COLO829 (cell line): Measurements from ENCODE around the gene TUBGCP5.
A peak's percentile ranks its signal among the peaks of the same experiment; 100 is the strongest.
"Not testable (repeated sequence)": the region's sequence is repeated elsewhere in the genome, so short reads cannot be mapped to it uniquely, and the experiment has no call there.

Experiments
- DNase-seq: peaks from one replicate; pipeline ENCODE4 v3.0.0; 2012; ENCODE audit warnings: low spot score

TUBGCP5 gene

DNA sequence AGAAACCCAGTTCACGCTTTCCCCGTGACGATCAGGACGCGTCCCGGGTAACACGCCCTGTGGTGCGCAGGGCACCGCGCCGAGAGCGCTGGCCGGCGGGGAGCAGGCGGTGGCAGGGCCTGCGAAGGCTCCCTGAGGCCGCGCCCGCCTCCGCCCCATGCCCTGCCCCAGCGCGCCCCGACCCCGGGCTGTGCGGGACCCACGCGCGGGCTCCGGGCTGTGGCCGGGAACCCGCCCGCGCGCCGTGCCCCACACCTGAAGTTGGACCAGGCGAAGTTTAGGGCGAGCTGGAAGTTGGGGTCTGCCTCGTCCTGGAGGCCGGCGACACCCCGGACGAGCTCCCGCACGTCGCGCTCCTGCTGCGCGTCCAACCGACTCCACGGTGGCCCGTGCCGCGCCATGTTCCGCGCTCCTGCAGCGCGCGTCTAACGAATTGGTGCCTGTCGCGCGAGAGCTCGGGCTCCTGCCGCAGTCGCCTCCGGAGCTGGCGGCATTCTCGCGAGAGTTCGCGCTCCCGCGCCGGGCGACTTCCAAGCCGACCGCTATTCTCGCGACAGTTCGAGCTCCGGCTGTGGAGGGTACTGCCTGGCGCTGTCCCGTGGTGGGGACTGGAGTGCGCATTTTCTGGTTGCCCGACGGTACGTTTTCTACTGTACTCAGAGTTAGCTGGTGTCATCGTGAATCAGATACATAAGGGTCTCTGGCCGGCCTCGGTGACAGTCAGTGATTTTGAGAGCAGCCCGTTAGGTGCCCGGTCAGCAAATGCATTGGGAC is at the start of gene TUBGCP5:
Gene TUBGCP5, minus strand, starts transcription at position 427 of the 774 bp plus-strand sequence. Its CDS starts 26 bp downstream, at position 401.
- peak; percentile 98 for DNase-seq

DNA sequence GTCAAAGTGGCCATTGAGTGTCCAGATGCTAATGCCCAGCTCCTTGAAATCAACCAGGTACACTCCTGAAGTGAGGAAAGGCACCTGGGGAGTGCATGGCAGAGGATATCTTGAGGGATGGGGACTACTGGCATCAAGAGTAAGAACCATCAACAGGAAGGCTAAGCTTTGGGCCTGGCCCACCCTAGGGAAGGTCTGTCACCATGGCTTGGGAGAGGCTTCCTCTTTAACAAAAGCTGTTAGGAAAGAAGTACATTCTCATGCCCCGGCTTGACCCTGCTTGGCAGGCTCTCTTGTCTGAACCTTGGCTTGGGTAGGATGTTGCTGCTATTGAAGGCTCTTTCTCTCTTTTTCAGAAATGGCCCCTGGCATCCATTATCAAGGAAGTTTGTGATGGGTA is 43.7 kb upstream of the TUBGCP5 start:
- no peak for DNase-seq

DNA sequence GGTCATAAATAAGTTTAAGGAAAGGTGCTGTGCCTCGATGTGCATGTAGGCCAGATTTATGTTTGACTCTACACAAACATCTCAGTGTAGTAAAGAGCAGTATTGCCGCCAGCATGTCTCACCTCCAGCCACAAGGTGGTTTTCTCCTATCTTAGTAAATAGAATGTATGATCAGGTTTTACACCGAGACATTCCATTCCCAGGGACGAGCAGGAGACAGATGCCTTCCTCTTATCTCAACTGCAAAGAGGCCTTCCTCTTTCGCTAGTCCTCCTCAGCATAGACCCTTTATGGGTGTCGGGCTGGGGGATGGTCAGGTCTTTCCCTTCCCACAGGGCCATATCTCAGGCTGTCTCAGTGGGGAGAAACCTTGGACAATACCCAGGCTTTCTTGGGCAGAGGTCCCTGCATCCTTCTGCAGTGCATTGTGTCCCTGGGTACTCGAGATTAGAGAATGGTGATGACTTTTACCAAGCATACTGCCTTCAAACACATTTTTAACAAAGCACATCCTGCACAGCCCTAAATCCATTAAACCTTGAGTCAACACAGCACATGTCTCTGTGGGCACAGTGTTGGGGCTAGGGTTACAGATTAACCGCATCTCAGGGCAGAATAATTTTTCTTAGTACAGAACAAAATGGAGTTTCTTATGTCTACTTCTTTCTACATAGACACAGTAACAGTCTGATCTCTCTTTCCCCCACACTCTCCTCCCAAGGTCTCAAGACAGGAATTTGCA is 42.8 kb upstream of the TUBGCP5 start:
- DNase-seq, result not testable (repeated sequence)

GRCh38 chr15:23081271-23081670 is 41.9 kb upstream of the TUBGCP5 start:
- peak; percentile 19 for DNase-seq

DNA sequence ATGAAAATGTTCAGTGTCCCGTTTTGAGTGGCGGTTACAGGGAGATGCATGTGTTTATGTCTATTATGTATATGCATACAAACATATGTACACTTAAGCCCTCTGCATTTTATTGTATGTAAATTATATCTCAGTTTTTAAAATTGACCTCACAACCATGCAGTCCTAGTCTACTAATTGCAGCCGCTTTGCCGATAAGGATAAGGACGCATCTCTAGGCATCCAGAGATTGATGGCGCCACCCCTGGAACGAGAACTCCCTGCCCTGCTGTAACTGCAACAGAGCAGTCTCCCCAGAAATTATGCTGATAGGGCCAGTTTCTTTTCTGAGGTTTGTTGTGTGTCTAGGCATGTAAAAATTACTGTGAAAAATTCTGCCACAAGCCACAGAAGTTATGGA is 40.4 kb upstream of the TUBGCP5 start:
- DNase-seq, result no peak

DNA sequence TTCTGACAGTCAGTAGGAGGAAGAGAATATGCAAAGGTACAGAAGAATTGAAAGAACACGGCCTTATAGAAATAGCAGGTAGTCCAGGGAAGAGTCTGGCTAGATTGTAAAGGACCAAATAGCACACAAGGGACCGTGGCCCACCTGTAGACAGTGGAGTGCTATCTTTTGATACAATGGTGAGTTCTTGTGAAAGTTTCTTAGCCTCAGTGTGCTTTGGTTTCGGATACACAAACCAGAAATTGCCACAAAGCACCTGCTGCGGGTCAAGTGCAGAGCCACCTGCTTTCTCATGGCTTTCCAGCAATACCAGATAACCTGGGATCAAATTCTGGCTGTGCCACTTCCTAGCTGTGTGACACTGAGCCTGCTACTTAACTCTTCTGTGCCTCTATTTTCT is 36.6 kb upstream of the TUBGCP5 start:
- DNase-seq, result no peak

GRCh38 chr15:23074684-23075083 is 35.3 kb upstream of the TUBGCP5 start:
- DNase-seq, result no peak

DNA sequence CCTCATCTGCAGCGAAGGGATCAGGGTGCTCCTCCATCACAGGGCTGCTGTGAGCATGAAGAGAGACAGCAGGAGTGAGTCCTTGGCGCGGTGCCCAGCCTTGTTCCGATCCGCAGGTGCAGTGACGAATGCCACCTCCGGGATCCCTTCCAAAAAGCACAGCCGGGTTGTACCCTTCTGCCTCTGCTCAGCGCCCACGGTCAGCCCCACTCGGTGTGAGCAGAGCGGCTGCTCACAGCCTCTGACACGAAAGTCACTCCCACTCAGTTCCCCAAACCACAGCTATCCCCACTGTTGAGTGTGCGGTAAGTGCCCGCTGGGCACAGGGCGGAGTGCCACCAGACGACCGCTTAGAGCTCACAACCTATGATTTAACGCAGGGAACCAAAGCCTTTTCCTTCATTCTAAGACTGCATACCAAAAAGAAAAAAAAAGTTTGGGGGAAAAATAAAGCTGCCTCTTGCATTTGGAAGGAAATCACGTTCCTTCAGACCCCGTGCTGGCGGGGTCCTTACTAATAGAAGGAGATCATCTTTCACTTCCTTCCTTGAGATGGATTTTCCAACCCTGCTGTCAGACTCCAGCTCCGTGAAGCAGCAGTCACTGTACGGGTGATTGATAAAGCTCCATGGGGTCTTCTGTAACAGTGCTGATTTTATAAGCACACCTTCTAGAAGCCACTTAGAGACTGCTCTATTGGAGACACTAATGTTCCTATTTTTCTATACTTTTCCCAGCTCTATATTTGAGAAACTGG is 34.7 kb upstream of the TUBGCP5 start:
- DNase-seq, result no peak

GRCh38 chr15:23072633-23073032 is 33.3 kb upstream of the TUBGCP5 start:
- DNase-seq, result no peak

DNA sequence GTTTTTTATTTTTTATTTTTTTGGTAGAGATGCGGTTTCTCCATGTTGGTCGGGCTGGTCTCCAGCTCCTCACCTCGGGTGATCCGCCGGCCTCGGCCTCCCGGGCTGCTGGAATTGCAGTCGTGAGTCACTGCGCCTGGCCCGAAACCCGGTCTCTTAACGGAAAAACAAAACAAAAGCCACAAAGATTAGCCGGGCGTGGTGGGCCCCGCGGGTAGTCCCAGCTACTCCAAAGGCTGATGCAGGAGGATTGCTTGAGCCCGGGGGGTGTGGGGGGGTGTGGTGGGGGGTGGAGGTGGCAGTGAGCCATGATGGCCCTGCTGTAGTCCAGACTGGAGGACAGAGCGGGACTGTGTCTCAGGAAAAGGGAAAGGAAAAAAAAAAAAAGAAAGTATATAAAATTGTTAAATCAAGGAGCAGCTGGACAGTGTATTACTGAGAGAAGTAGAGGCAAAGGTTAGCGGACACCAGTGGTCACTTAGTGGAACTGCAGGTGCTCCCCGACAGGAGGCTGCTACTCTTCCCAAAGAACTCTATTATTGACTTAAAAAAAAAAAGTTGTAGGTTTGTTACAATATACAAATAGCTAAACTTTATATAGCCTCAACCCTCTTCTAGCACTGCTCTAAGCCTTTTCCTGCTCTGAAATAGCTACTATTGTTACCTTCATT is 30.3 kb upstream of the TUBGCP5 start:
- DNase-seq, result peak; percentile 53

DNA sequence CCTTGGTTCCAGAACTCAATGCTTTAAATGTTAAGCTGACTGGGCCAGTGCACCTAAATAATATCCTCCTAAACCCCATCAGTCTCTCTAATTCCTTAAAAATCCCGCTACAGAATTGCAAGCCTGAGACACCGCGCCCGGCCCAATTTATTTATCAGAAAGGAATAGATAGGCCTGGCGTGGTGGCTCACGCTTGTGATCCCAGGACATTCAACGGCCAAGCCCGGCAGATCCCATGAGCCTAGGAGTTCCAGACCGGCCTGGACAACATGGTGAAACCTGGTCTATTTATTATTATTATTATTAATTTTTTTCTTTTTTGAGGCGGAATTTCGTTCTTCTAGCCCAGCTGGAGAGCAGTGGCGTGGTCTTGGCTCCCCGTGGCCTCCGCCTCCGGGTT is 28.0 kb upstream of the TUBGCP5 start:
- no peak for DNase-seq

DNA sequence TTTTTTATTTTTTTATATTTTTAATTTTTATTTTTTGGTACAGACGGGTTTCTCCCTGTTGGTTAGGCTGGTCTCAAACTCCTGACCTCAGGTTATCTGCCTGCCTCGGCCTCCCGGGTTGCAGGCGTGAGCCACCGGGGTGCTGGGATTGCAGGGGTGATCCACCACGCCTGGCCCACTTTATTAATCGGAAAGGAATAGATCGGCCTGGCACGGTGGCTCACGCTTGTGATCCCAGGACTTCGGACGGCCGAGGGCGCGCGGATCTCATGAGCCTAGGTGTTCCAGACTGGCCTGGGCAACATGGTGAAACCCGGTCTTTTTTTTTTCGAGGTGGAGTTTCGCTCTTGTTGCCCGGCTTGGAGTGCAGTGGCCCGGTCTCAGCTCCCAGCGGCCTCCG is 26.5 kb upstream of the TUBGCP5 start:
- DNase-seq, result no peak

- no peak for DNase-seq
These were observed 24.8 kb upstream of the TUBGCP5 start for GRCh38 chr15:23064156-23064555.

GRCh38 chr15:23057707-23058106 is 18.3 kb upstream of the TUBGCP5 start:
- no peak for DNase-seq

- DNase-seq, result no peak
These were observed 15.9 kb upstream of the TUBGCP5 start for GRCh38 chr15:23055316-23055715.

- DNase-seq, result no peak
These were observed 13.2 kb upstream of the TUBGCP5 start for GRCh38 chr15:23052522-23052921.

- DNase-seq, result no peak
These were observed 11.3 kb upstream of the TUBGCP5 start for GRCh38 chr15:23050708-23051107.

GRCh38 chr15:23049984-23050628 is 10.7 kb upstream of the TUBGCP5 start:
- DNase-seq, result no peak

DNA sequence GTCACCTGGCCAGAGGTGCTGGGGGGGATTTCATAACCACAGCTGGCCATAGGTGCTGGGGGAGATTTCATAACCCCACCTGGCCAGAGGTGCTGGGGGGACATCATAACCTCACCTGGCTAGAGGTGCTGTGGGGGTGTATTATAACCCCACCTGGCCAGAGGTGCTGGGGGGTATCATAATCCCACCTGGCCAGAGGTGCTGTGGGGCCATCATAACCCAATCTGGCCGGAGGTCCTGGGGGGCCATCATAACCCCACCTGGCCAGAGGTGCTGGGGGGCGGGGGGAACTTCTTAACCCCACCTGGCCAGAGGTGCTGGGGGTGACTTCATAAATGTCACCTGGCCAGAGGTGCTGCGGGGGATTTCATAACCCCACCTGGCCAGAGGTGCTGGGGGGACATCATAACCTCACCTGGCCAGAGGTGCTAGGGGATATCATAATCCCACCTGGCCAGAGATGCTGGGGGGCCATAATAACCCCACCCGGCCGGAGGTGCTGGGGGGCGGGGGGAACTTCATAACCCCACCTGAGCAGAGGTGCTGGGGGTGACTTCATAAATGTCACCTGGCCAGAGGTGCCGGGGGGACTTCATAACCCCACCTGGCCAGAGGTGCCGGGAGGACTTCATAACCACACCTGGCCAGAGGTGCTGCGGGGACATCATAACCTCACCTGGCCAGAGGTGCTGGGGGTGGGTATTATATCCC is 9.4 kb upstream of the TUBGCP5 start:
- DNase-seq, result not testable (repeated sequence)

- DNase-seq, result not testable (repeated sequence)
These were observed 4.6 kb upstream of the TUBGCP5 start for GRCh38 chr15:23043987-23044386.

GRCh38 chr15:23043535-23043934 is 4.2 kb upstream of the TUBGCP5 start:
- not testable (repeated sequence) for DNase-seq
